Adipose tissue (tissue), 3 donors: ENCODE results near the gene PLCH1. TPM values are rescaled to one million over a fixed set of nuclear protein-coding genes. Genes with fewer than 3 reads are reported as not detected.
"Not testable (repeated sequence)": the region's sequence is repeated elsewhere in the genome, so short reads cannot be mapped to it uniquely, and the experiment has no call there.

Source experiments
- H3K27ac ChIP-seq: one replicate; pipeline ENCODE4 v1.5.1; 2013; ENCODE audit warnings: low read depth, low read length
- WGBS, 3 donors: extraction: QIAGEN DNeasy Blood & Tissue Kit; methylation state at CpG; one replicate each; pipeline ENCODE4 v1.1.7; 2013; 5-methylcytosine and 5-hydroxymethylcytosine counted together
- polyA plus RNA-seq, 3 donors: library from polyadenylated mRNA; stranded (reverse); fragments of 200-250 nt; gene quantifications; one replicate each; pipeline ENCODE4 v1.2.3, GENCODE V29; 2013
- donor health status: healthy with polysubstance abuse.
- donor health status: Bipolar disorder and iron deficiency.
- donor health status: healthy.

The PLCH1 gene
- polyA plus RNA-seq, 3 donors: 0.13 to 1.1 TPM; not detected in 1

GRCh38 chr3:155423526-155424322 is 321.1 kb downstream of the PLCH1 start:
- H3K27ac ChIP-seq: no peak overlapping the region
- WGBS, 3 donors: 58 to 69% (median 63%) methylated on average over 6 of the region's 6 CpGs

- no peak overlapping the region for H3K27ac ChIP-seq
- 56 to 87% (median 83%) methylated on average over 1 of the region's 1 CpG for WGBS, 3 donors
Observed at GRCh38 chr3:155420881-155421486, 323.9 kb downstream of the PLCH1 start.

GRCh38 chr3:155420406-155420805 is 324.5 kb downstream of the PLCH1 start:
- 74 to 89% (median 84%) methylated on average over 4 of the region's 4 CpGs for WGBS, 3 donors
- no peak overlapping the region for H3K27ac ChIP-seq

GRCh38 chr3:155418407-155418806 is 326.5 kb downstream of the PLCH1 start:
- 39 to 52% (median 46%) methylated on average over 2 of the region's 2 CpGs for WGBS, 3 donors
- no peak overlapping the region for H3K27ac ChIP-seq

- H3K27ac ChIP-seq: no peak overlapping the region
- WGBS, 3 donors: 60 to 95% (median 94%) methylated on average over 3 of the region's 3 CpGs
Observed at GRCh38 chr3:155417119-155417517, 327.8 kb downstream of the PLCH1 start.

GRCh38 chr3:155416500-155417118 is 328.3 kb downstream of the PLCH1 start:
- no peak overlapping the region for H3K27ac ChIP-seq
- WGBS, 3 donors: 85 to 90% (median 87%) methylated on average over 8 of the region's 8 CpGs

- no peak overlapping the region for H3K27ac ChIP-seq
- 49 to 79% (median 72%) methylated on average over 3 of the region's 3 CpGs for WGBS, 3 donors
Observed at GRCh38 chr3:155412904-155413303, 332.0 kb downstream of the PLCH1 start.

- WGBS, 3 donors: 82 to 86% (median 85%) methylated on average over 5 of the region's 5 CpGs
- H3K27ac ChIP-seq: no peak overlapping the region
Observed at GRCh38 chr3:155411500-155412223, 333.2 kb downstream of the PLCH1 start.

GRCh38 chr3:155409336-155409735 is 335.5 kb downstream of the PLCH1 start:
- H3K27ac ChIP-seq: no peak overlapping the region

- H3K27ac ChIP-seq: no peak overlapping the region
- 76 to 95% (median 86%) methylated on average over 3 of the region's 3 CpGs for WGBS, 3 donors
Observed at GRCh38 chr3:155407971-155408370, 336.9 kb downstream of the PLCH1 start.

GRCh38 chr3:155407331-155407730 is 337.5 kb downstream of the PLCH1 start:
- WGBS, 3 donors: 85 to 89% (median 88%) methylated on average over 1 of the region's 1 CpG

GRCh38 chr3:155404486-155404885 is 340.4 kb downstream of the PLCH1 start:
- whole genome bisulfite sequencing, 3 donors: 41 to 48% (median 45%) methylated on average over 1 of the region's 1 CpG
- no peak overlapping the region for H3K27ac ChIP-seq

More at GRCh38 chr3:155407331-155407730, 337.5 kb downstream of the PLCH1 start:
- H3K27ac ChIP-seq: no peak overlapping the region

- H3K27ac ChIP-seq: no peak overlapping the region
Observed at GRCh38 chr3:155402656-155403055, 342.2 kb downstream of the PLCH1 start.

- no peak overlapping the region for H3K27ac ChIP-seq
Observed at GRCh38 chr3:155398046-155398445, 346.8 kb downstream of the PLCH1 start.

GRCh38 chr3:155394896-155395295 is 350.0 kb downstream of the PLCH1 start:
- H3K27ac ChIP-seq: not testable (repeated sequence)
- WGBS, 3 donors: 59 to 74% (median 62%) methylated on average over 2 of the region's 2 CpGs

GRCh38 chr3:155394240-155394639 is 350.6 kb downstream of the PLCH1 start:
- no peak overlapping the region for H3K27ac ChIP-seq
- 95 to 96% (median 95%) methylated on average over 1 of the region's 1 CpG for WGBS, 3 donors

- 63 to 85% (median 81%) methylated on average over 1 of the region's 1 CpG for WGBS, 3 donors
- no peak overlapping the region for H3K27ac ChIP-seq
Observed at GRCh38 chr3:155393316-155393715, 351.6 kb downstream of the PLCH1 start.

GRCh38 chr3:155392138-155392537 is 352.7 kb downstream of the PLCH1 start:
- no peak overlapping the region for H3K27ac ChIP-seq
- WGBS, 3 donors: 50 to 58% (median 55%) methylated on average over 1 of the region's 1 CpG

- 37 to 49% (median 44%) methylated on average over 2 of the region's 2 CpGs for WGBS, 3 donors
- no peak overlapping the region for H3K27ac ChIP-seq
Observed at GRCh38 chr3:155391551-155391958, 353.3 kb downstream of the PLCH1 start.
